ENCODE results near the gene SLC22A14.

- no peak for TF ChIP-seq CTCF (IDR thresholded peaks at IDR 0.05 in 8 of 11, conservative IDR thresholded peaks at IDR 0.05 in 3 of 11)
- TF ChIP-seq POLR2AphosphoS5 (IDR thresholded peaks at IDR 0.05), result no peak
Measured at GRCh38 chr3:38276917-38277630, 5.0 kb upstream of the SLC22A14 start.

All from spleen (tissue), 7 donors.